Activated gamma-delta T cell treated with anti-CD3 and anti-CD28 coated beads, Interleukin-2, amount 50 U/mL, for 16 hours (primary cell): ENCODE data around the gene BCAS1.
"Not testable (repeated sequence)": the region's sequence is repeated elsewhere in the genome, so short reads cannot be mapped to it uniquely, and the experiment has no call there.

Experiments
- DNase-seq: peaks from one replicate; pipeline ENCODE4 v3.0.0-alpha.2; 2020; ENCODE audit warnings: low read depth

The BCAS1 gene

GRCh38 chr20:53984356-53985149, 85.8 kb downstream of the BCAS1 start:
- no peak for DNase-seq

- DNase-seq: no peak
These were observed 87.0 kb downstream of the BCAS1 start for GRCh38 chr20:53983401-53983800.

GRCh38 chr20:53982624-53983023, 87.8 kb downstream of the BCAS1 start:
- DNase-seq: no peak

- no peak for DNase-seq
These were observed 88.5 kb downstream of the BCAS1 start for GRCh38 chr20:53981752-53982437.

GRCh38 chr20:53981130-53981529, 89.3 kb downstream of the BCAS1 start:
- DNase-seq: no peak

GRCh38 chr20:53980031-53980465, 90.3 kb downstream of the BCAS1 start:
- DNase-seq: no peak

GRCh38 chr20:53978497-53978896, 91.9 kb downstream of the BCAS1 start:
- no peak for DNase-seq

- no peak for DNase-seq
These were observed 93.0 kb downstream of the BCAS1 start for GRCh38 chr20:53977391-53977790.

- no peak for DNase-seq
These were observed 94.6 kb downstream of the BCAS1 start for GRCh38 chr20:53975761-53976160.

- no peak for DNase-seq
These were observed 95.4 kb downstream of the BCAS1 start for GRCh38 chr20:53974785-53975555.

GRCh38 chr20:53973882-53974281, 96.5 kb downstream of the BCAS1 start:
- not testable (repeated sequence) for DNase-seq

- no peak for DNase-seq
These were observed 98.2 kb downstream of the BCAS1 start for GRCh38 chr20:53972179-53972578.

- no peak for DNase-seq
These were observed 99.2 kb downstream of the BCAS1 start for GRCh38 chr20:53971096-53971683.

GRCh38 chr20:53970232-53970631, 100.2 kb downstream of the BCAS1 start:
- DNase-seq: no peak

- no peak for DNase-seq
These were observed 102.9 kb downstream of the BCAS1 start for GRCh38 chr20:53967527-53967926.

- DNase-seq: no peak
These were observed 103.5 kb downstream of the BCAS1 start for GRCh38 chr20:53966774-53967398.

- DNase-seq: no peak
These were observed 105.7 kb downstream of the BCAS1 start for GRCh38 chr20:53964501-53965253.

GRCh38 chr20:53964067-53964466, 106.3 kb downstream of the BCAS1 start:
- no peak for DNase-seq

- DNase-seq: no peak
These were observed 106.8 kb downstream of the BCAS1 start for GRCh38 chr20:53963635-53964034.

- DNase-seq: no peak
These were observed 108.0 kb downstream of the BCAS1 start for GRCh38 chr20:53962388-53962787.

- DNase-seq: no peak
These were observed 108.9 kb downstream of the BCAS1 start for GRCh38 chr20:53961527-53961926.
